ENCODE data around the gene RASGRF1.

Gene RASGRF1

GRCh38 chr15:79042213-79042928 is 48.2 kb downstream of the RASGRF1 start:
- H2AFZ ChIP-seq (ENCODE audit: low read depth, low read length), result no peak overlapping the region

GRCh38 chr15:79041601-79042168 is 48.9 kb downstream of the RASGRF1 start:
- TF ChIP-seq EZH2phosphoT487 (IDR thresholded peaks at IDR 0.05; ENCODE audit: low read depth), result no peak
- TF ChIP-seq CTCF (IDR thresholded peaks at IDR 0.05; ENCODE audit: low read depth, low read length), result no peak
- H3K9me3 ChIP-seq (ENCODE audit: insufficient read depth, low read length), result no peaks in the 10 kb centered on the region
- no peaks in the 10 kb centered on the region for H3K36me3 ChIP-seq (replicated peaks; ENCODE audit: low read depth, low read length)
- H3K4me1 ChIP-seq (ENCODE audit: low read length), result no peaks in the 10 kb centered on the region
- 0 out of 2 replicates have a peak, but pooled peaks cover 12% of the 10 kb centered on the region for H3K27me3 ChIP-seq (ENCODE audit: low read depth, low read length)
- no peak overlapping the region for H3K9ac ChIP-seq (ENCODE audit: low read length)
- no peaks in the 10 kb centered on the region for H4K20me1 ChIP-seq (ENCODE audit: insufficient read depth, low read length)
- no peak overlapping the region for H3K4me2 ChIP-seq (ENCODE audit: low read length)
- no peak overlapping the region for H2AFZ ChIP-seq (ENCODE audit: low read depth, low read length)
- H3K79me2 ChIP-seq (ENCODE audit: low read length), result no peaks in the 10 kb centered on the region
- H3K4me3 ChIP-seq (ENCODE audit: low read length), result no peak overlapping the region
- H3K27ac ChIP-seq (ENCODE audit: low read length), result no peak overlapping the region

More at GRCh38 chr15:79042213-79042928, 48.2 kb downstream of the RASGRF1 start:
- Histone ChIP-seq H3K4me3 (ENCODE audit: low read length) (no peak overlapping the region), H3K27ac (ENCODE audit: low read length) (no peak overlapping the region), H3K36me3 (replicated peaks; ENCODE audit: low read depth, low read length) (no peaks in the 10 kb centered on the region), H3K4me1 (ENCODE audit: low read length) (no peaks in the 10 kb centered on the region), H3K9me3 (ENCODE audit: insufficient read depth, low read length) (no peaks in the 10 kb centered on the region), H3K4me2 (ENCODE audit: low read length) (no peak overlapping the region), H3K9ac (ENCODE audit: low read length) (no peak overlapping the region), H3K79me2 (ENCODE audit: low read length) (no peaks in the 10 kb centered on the region), H4K20me1 (ENCODE audit: insufficient read depth, low read length) (no peaks in the 10 kb centered on the region), H3K27me3 (ENCODE audit: low read depth, low read length) (0 out of 2 replicates have a peak, but pooled peaks cover 12% of the 10 kb centered on the region)
- TF ChIP-seq CTCF (IDR thresholded peaks at IDR 0.05; ENCODE audit: low read depth, low read length) (no peak), EZH2phosphoT487 (IDR thresholded peaks at IDR 0.05; ENCODE audit: low read depth) (no peak)

- no peak for TF ChIP-seq CTCF (IDR thresholded peaks at IDR 0.05; ENCODE audit: low read depth, low read length)
- no peak for TF ChIP-seq EZH2phosphoT487 (IDR thresholded peaks at IDR 0.05; ENCODE audit: low read depth)
- no peak overlapping the region for H3K9ac ChIP-seq (ENCODE audit: low read length)
- H2AFZ ChIP-seq (ENCODE audit: low read depth, low read length), result no peak overlapping the region
- no peaks in the 10 kb centered on the region for H3K36me3 ChIP-seq (replicated peaks; ENCODE audit: low read depth, low read length)
- no peak overlapping the region for H3K4me3 ChIP-seq (ENCODE audit: low read length)
- peaks cover 23% of the 10 kb centered on the region for H3K4me1 ChIP-seq (ENCODE audit: low read length)
- no peak overlapping the region for H3K27ac ChIP-seq (ENCODE audit: low read length)
- no peaks in the 10 kb centered on the region for H3K27me3 ChIP-seq (ENCODE audit: low read depth, low read length)
- H4K20me1 ChIP-seq (ENCODE audit: insufficient read depth, low read length), result no peaks in the 10 kb centered on the region
- H3K9me3 ChIP-seq (ENCODE audit: insufficient read depth, low read length), result no peaks in the 10 kb centered on the region
- H3K79me2 ChIP-seq (ENCODE audit: low read length), result no peaks in the 10 kb centered on the region
- H3K4me2 ChIP-seq (ENCODE audit: low read length), result no peak overlapping the region
Observed at GRCh38 chr15:79037848-79038247, 52.7 kb downstream of the RASGRF1 start.

- H3K9me3 ChIP-seq (ENCODE audit: insufficient read depth, low read length), result no peaks in the 10 kb centered on the region
- no peaks in the 10 kb centered on the region for H3K27me3 ChIP-seq (ENCODE audit: low read depth, low read length)
- TF ChIP-seq EZH2phosphoT487 (IDR thresholded peaks at IDR 0.05; ENCODE audit: low read depth), result no peak
- TF ChIP-seq CTCF (IDR thresholded peaks at IDR 0.05; ENCODE audit: low read depth, low read length), result no peak
Observed at GRCh38 chr15:79036323-79036722, 54.3 kb downstream of the RASGRF1 start.

More at GRCh38 chr15:79036323-79036722, 54.3 kb downstream of the RASGRF1 start:
- Histone ChIP-seq H3K4me1 (ENCODE audit: low read length) (peaks cover 23% of the 10 kb centered on the region), H3K27ac (ENCODE audit: low read length) (no peak overlapping the region), H4K20me1 (ENCODE audit: insufficient read depth, low read length) (no peaks in the 10 kb centered on the region), H2AFZ (ENCODE audit: low read depth, low read length) (no peak overlapping the region), H3K9ac (ENCODE audit: low read length) (no peak overlapping the region), H3K4me2 (ENCODE audit: low read length) (no peak overlapping the region), H3K4me3 (ENCODE audit: low read length) (no peak overlapping the region), H3K36me3 (replicated peaks; ENCODE audit: low read depth, low read length) (no peaks in the 10 kb centered on the region), H3K79me2 (ENCODE audit: low read length) (no peaks in the 10 kb centered on the region)

All from OCI-LY3 (cell line).